HG03196 (cell line): Measurements from ENCODE around the gene CELF4.

Experiments
- ATAC-seq: cut with Tn5 transposase; IDR thresholded peaks from one replicate; pipeline ENCODE4 v1.9.1; 2021; ENCODE audit not compliant: unreplicated experiment

The CELF4 gene

DNA sequence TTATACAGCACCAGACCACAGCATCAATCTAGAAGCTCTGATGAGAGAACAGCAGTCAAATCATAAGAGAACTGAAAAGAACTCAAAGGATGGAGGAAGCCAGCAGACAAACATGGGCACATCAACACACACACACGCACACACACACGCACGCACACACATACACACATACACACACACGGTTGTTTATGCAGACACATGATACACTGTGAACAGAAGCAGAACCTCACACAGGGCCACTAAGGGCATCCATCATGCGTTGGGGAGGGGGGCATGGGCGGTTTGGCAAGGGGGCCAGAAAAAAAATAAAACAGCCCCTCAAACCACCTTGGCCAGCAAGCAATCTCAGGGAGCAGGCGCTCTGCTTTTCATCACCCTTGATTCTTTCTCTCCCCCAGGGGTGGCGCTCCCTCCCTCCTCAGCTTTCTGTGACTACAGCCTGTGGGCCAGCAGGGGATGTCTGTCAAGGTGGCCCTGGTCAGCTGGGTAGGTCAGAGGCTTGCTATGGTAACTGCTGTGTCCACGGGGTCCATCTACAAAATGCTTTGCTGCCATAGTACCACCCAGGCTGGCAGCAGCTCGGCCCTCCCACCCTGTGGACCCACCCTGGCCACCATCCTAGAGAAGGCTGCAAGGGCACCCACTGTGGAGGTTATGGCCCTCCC is 318.0 kb downstream of the CELF4 start:
- ATAC-seq, result no peak

DNA sequence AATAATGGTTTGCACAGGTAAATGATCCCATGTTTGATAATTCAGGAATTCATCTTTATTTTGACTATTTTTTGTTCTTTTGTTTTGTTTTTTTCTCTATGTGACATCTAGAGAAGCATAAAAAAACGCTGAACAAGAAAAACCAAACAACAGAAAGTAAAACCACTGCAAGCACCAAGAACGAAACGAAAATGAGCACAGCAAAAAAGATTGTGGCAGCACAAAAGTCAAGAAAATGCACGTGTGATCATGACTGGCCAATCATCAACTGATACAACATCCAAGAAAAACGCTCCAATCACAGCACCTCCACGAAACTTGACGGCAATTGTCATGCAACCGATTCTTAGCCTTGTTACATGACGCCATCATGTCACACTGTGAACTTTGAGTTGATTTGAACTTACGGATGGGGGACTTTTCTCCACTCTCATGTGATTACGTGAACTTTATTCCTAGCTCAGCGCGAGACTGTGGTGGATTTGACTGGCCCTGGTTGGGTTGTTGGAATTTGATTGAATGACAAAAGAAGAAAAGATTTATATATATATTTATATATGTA is 318.7 kb downstream of the CELF4 start:
- no peak for ATAC-seq

DNA sequence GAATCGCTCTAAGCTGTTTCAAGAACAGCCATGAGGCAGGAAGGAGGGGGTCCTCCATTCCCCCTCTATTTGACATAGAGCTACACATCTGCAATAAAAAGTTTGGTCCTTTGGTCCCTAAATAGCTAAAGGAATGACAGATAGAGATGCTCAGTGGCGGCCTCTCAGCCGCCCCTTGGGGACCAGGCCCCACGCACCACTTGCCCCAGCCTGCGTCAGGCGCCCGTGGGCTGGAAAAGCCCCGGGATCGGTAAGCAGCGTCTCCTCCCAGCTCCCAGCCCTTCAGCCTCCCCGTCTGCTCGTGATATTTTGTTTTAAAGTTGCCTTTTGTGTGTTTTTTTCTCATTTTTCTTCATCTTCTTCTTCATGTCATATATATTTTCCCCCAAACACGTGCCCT is 321.0 kb downstream of the CELF4 start:
- no peak for ATAC-seq

DNA sequence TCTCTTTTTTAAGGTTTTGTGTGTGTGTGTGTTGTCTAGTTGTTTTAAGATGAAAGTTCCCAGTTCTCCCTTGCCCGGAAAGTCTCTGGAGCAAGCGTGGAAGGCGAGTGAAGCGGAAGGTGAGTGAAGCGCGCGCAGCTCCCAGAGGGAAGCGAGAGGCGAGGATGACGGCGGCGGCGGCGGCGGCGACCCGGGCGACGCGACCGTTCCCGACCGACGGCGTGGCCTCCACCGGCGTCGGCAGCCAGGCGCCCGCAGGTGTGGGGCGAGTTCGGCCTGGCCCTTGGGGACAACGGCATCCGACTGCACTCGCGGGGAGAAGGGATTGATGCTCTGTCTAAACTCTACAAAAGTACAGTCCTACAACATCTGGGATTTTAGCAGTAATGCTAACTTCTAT is 321.9 kb downstream of the CELF4 start:
- no peak for ATAC-seq

DNA sequence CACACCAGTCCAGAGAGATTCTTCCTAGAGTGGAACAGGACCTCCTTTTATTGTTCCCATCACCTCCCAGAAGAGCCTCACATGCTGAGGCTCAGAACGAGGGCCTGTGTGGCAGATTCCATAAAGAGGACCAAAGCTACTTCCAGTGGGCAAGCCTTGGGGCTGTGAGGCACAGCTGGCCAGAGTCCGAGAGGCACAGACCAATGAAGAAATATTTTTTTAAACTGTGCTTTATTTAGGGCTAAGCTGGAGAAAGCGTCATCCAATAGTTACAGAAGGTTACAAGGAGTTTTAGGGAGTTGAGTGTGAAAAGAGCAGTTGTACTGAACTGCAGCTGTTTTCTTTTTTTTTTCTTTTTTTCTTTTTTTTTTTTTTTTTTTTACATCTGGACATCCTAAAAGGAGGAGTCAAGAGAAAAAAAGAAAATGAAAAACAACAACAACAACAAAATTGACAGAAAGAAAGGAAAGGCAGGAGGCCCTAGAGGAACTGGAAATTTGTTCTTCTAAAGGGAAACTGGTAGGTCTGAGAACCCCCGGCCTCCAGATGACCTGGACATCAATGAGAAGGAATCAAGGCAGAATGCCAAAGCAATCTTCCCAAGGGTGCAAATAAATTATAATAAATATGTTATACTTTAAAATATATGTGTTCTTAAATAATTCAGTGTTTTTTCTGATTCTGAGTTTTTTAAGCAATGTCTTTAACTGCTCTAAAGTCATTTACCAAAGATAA is 322.6 kb downstream of the CELF4 start:
- no peak for ATAC-seq

DNA sequence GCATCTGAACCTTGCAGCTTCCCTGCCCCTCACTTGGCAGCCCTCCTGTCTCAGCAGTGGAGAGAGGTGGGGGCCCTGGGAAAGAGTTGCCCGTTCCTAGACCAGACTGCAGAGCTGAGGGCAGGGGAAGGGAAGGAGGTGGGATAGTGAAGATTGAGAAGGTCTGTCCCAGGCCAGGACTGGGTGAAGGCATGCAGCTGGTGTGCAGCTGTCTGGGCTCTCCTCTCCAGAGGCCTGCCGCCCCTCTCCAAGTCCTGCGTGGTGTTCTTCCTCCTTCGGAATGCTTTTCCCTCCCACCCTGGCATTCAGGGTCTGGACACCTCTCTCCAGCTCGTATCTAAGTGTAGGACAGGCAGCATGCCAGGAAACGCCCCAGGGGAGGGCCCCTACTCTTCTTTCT is 323.5 kb downstream of the CELF4 start:
- no peak for ATAC-seq

DNA sequence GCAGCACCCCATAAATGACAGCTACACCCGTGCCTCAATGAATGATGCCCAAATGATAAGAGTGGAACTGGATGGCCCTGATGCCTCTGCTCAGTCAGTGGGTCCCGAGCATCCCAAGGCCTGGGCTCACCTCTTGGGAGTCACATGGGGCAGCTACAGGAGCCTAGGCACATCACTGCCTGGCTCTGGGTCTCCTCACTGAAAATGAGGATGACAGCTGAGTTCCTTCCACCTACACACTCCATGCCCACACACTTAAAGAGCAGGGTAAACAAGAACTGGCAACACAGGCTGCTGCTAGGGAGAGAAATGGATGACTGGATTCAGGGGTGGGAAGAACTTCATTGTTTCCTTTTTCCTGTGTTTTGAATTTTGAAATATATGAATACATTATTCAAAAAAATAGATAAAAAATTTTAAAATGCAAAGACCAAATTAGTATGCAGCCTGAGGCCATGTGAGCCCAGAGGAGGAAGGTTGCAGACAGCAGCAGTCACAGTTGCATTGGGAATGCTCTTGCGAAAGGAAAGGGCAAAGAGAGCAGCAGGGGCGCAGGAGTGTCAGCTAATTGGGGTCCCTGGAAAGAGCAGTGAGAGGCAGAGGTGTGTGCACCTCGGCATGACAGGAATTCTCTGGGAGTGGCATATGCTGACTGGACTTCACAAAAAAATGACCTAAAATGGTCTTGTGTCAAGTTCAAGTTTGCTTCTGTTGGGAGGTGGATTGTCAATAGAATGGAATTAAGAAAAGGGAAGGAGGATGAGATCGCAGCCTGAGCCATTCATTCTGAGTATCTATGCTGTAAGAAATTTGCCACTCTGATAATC is 327.1 kb downstream of the CELF4 start:
- no peak for ATAC-seq

DNA sequence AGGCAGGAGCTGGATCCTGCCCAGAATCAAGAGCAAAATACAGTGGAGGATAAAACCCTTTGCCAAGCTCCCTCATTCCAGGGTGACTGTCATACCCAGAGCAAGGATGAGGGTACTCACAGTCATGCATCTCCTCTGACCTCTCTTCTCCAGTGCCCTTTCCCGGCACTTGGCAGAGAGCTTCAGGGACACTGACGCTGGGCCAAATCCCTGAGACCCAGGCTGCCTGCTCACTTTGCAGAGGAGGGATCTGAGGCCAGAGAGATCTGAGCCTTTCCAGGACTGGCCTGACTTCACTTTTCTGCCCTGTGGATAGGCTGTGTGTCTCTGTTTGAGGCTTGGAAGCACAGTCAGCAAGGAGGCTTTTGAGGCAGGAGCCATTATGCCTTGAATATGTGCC is 330.0 kb downstream of the CELF4 start:
- ATAC-seq, result no peak

DNA sequence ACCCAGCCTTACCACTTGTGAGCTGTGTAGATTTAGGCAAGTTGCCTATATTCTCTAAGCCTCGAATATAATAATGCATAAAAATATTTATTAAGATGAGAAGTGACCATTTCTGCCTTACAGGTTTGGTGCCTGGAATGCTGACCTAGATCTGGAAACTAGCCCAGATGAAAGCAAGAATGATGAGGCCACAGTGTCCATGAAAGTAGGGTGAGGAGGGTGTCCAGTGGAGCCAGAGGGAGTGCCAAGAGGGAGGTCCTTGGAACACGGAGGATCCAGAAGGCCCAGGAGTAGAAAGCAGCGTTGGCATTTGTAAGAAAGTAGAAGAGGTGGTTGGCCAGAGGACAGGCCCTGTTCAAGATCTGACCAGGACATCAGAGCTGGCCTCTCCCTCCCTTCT is 334.3 kb downstream of the CELF4 start:
- ATAC-seq, result no peak

DNA sequence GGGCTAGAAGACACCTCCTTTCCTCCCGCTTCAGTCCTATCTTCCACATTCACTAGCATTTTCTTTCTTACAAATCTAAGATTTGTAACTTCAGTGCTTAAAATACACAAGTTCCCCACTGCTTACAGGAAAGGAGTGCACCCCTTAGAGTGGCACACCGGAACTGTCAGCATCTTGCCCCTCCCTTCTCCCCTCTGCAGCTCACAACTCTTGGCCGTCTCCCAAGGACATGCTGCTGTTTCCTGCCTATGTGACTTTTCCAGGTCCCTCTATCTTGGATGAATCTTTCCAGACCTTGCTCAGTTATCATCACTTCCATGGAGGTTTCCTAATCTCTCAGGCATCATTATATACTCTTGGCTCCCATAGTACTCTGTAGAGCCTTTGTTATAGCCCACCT is 334.8 kb downstream of the CELF4 start:
- no peak for ATAC-seq

DNA sequence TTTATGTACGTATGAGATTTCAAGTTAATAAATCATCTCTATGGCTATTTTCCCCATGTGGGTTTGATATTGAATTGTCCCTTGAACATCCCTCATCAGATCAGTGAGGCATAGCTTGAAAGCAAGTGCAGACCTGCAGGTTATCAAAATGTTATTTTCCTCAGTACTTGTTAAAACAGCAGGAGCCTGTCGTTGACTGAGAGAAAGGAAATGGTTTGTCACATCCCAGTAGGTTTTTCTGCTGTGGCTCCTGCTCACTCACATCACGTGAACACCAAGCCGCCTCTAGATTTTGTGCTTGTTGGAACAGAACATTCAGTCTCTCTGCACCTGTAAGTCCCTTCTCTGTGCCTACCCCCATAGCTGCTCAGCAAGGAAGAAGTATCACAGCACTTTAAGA is 340.3 kb downstream of the CELF4 start:
- ATAC-seq, result no peak

DNA sequence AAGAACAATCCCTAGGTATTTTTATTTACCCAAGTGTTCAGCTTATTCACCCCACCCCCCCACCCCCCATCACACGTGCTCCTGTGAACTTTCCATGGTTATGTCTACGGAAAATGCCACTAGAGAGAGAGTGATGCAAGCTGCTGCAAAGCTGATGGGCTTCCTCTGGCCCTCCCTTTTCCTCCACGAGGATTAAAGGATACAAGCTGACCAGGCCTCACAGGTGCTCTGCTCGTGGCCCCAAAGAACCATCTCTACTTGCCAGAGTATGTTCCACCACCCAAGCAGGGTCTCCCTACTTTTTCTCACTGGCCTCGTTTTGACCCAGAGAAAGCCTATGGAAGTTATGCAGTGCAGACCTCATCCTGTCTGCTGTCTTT is 342.6 kb downstream of the CELF4 start:
- ATAC-seq, result no peak

DNA sequence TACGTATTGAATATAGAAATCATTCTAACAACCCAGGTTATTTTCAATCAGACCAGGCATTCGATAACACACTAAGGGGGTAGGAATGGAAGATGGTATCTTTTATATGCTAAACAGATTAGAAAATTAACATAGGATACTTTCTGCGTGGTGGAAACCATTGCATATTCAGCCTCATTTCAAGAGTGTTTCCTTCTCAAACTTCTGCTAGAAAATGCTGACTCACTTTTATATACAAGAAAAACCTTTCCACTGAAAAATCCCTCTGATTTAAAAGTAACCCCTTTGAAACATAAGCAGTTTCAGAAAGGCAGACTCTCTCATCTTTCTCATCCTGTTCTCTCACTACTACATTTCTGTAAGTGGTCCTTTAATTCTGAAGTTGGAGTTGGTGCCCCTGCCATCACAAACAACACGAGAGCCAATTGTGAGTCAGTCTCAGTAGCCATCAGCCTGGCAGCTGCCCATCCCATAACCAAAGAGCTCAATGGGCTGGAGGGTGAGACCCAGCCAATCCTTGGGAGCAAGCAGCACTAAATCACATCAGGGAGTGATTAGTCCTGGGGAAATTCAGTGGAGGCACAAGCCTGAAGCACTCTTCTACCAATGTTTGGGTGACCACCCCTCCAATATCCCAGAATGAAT is 343.1 kb downstream of the CELF4 start:
- no peak for ATAC-seq

DNA sequence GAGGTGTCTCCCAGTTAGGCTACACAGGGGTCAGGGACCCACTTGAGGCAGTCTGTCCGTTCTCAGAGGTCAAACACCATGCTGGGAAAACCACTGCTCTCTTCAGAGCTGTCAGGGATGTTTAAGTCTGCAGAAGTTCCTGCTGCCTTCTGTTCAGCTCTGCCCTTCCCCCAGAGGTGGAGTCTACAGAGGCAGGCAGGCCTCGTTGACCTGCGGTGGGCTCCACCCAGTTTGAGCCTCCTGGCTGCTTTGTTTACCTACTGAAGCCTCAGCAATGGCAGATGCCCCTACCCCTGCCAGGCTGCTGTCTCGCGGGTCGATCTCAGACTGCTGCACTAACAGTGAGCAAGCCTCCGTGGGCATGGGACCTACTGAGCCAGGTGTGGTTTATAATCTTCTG is 346.3 kb downstream of the CELF4 start:
- ATAC-seq, result no peak

DNA sequence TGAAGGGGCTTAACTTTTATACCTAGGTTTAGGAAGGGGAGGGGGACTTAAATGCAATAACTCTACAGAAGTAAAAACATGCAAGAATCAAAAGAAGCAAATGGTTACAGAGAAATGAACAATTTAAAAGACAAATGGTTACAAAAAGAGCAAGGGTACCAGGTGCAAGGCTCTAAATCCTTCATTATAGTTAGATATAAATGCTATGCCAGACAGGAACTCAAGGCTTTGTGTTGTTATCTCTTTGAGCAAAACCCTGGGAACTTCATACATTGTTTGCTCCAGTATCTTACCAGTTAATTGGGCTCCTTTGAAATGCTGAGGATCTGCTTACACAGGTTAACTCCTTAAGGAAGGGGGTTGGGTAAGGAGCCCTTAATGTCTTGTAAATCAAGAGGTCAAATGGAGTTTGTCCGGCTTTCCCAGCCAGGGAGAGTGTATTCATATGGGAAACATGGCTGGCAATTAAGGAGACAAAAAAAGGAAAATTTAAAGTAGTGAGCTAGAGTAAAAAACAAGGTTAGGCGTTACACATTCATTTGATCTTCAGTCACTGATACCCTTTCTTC is 347.5 kb downstream of the CELF4 start:
- ATAC-seq, result no peak

DNA sequence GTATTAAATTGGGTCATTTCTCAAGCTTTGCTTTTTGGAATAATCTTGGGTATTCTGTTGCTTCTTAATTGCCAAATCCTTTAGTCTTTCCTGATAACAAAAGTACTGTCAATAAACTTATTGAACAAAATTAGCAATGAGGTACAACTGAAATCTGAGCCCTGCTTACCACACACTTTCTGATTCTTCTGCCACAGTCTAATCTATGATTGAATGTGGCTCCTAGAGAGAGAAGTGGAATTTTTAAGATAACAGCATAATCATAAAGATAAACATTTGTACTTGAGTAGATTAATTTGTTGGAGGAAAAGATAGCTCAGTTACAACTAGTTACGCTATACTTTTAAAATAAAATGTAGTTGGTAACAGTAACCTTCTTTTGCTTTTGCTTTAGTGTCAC is 354.8 kb downstream of the CELF4 start:
- ATAC-seq, result no peak

DNA sequence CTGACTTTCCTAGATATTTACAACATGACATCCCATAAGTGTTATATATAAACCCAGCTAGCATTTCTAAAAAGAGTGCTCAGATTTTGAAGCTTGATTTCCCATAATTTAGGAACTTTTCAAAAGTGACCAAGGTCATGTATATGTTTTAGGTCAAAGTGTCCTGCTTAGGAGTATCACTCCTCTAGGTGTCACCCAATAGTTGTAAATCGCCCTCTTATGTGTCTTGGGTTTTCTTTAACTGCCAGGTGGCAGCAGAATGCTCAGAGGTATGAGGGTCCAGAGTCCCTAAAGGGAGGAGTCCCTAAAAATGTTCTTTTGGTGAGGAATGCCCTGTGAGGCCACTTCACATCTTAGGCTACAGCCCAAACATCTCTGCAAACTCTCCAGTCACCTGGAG is 358.3 kb downstream of the CELF4 start:
- no peak for ATAC-seq

DNA sequence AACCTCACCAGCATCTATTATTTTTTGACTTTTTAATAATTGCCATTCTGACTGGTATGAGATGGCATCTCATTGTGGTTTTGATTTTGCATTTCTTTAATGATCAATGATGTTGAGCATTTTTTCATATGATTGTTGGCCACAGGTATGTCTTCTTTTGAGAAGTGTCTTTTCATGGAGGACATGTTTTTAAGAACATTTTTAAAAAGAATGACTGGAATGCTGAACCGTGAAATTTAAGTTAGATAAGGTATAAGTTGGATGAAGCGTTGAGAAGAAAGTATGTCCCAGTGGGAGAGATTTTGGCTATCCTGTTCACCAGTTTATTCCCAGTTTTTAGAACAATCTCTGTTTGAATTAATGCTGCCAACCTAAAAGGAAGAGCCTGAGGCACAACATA is 365.9 kb downstream of the CELF4 start:
- no peak for ATAC-seq
